Esophagus (tissue), 2 donors: ENCODE measurements around the gene SLC22A3. TPM values are rescaled to one million over a fixed set of nuclear protein-coding genes. Genes with fewer than 3 reads are reported as not detected.
"Not testable (repeated sequence)": the region's sequence is repeated elsewhere in the genome, so short reads cannot be mapped to it uniquely, and the experiment has no call there.

Experiments used
- H3K27ac ChIP-seq, 2 donors: one replicate each; pipeline ENCODE4 v1.5.1; 2013; ENCODE audit warnings: low read depth in 2 of 2, mild to moderate bottlenecking in 2 of 2, inconsistent platforms in 1 of 2, low read length in 1 of 2, moderate library complexity in 1 of 2
- H3K27me3 ChIP-seq, 2 donors: one replicate each; pipeline ENCODE4 v1.6.1; 2013; ENCODE audit warnings: low read length in 2 of 2, control low read depth in 1 of 2, mild to moderate bottlenecking in 1 of 2; ENCODE audit not compliant: insufficient read depth in 2 of 2, control insufficient read depth in 1 of 2
- H3K36me3 ChIP-seq, 2 donors: one replicate each; pipeline ENCODE4 v1.6.1; 2013; ENCODE audit warnings: low read length in 1 of 2; ENCODE audit not compliant: control insufficient read depth in 2 of 2, insufficient read depth in 2 of 2
- H3K4me1 ChIP-seq, 2 donors: one replicate each; pipeline ENCODE4 v1.6.1; 2013; ENCODE audit warnings: low read length in 1 of 2; ENCODE audit not compliant: control insufficient read depth in 2 of 2, insufficient read depth in 2 of 2
- H3K4me3 ChIP-seq, 2 donors: one replicate each; pipeline ENCODE4 v1.5.1; 2013; ENCODE audit warnings: low read length in 2 of 2, mild to moderate bottlenecking in 2 of 2, low read depth in 1 of 2, moderate library complexity in 1 of 2
- H3K9me3 ChIP-seq, 2 donors: one replicate each; pipeline ENCODE4 v1.6.1; 2013; ENCODE audit warnings: mild to moderate bottlenecking in 2 of 2, low read depth in 1 of 2, low read length in 1 of 2, moderate library complexity in 1 of 2; ENCODE audit not compliant: control insufficient read depth in 2 of 2, insufficient read depth in 1 of 2
- WGBS, 2 donors: extraction: QIAGEN DNeasy Blood & Tissue Kit; methylation state at CpG; one replicate each; pipeline ENCODE4 v1.1.7; 2013; 5-methylcytosine and 5-hydroxymethylcytosine counted together
- polyA plus RNA-seq, 2 donors: library from polyadenylated mRNA; stranded (reverse); fragments of 200-250 nt; gene quantifications; one replicate each; pipeline ENCODE4 v1.2.3, GENCODE V29; 2013
- donor health status: healthy with polysubstance abuse.
- donor health status: Bipolar disorder and iron deficiency.

Gene SLC22A3
- polyA plus RNA-seq, 2 donors, result 3.4 to 5.8 TPM

GRCh38 chr6:160442151-160442550 is 94.0 kb downstream of the SLC22A3 start:
- no peaks in the 10 kb centered on the region for H3K36me3 ChIP-seq

GRCh38 chr6:160445130-160445529 is 97.0 kb downstream of the SLC22A3 start:
- no peak overlapping the region for H3K27ac ChIP-seq
- WGBS, 2 donors, result 74 to 90% methylated on average over 2 of the region's 2 CpGs
- no peaks in the 10 kb centered on the region for H3K9me3 ChIP-seq
- H3K4me3 ChIP-seq, result no peak overlapping the region
- no peaks in the 10 kb centered on the region for H3K4me1 ChIP-seq
- no peaks in the 10 kb centered on the region for H3K36me3 ChIP-seq
- H3K27me3 ChIP-seq, result no peaks in the 10 kb centered on the region

More at GRCh38 chr6:160442151-160442550, 94.0 kb downstream of the SLC22A3 start:
- no peak overlapping the region for H3K27ac ChIP-seq
- no peaks in the 10 kb centered on the region for H3K27me3 ChIP-seq
- no peaks in the 10 kb centered on the region for H3K4me1 ChIP-seq
- no peaks in the 10 kb centered on the region for H3K9me3 ChIP-seq
- H3K4me3 ChIP-seq, result no peak overlapping the region
- 65 to 85% methylated on average over 5 of the region's 5 CpGs for WGBS, 2 donors

DNA sequence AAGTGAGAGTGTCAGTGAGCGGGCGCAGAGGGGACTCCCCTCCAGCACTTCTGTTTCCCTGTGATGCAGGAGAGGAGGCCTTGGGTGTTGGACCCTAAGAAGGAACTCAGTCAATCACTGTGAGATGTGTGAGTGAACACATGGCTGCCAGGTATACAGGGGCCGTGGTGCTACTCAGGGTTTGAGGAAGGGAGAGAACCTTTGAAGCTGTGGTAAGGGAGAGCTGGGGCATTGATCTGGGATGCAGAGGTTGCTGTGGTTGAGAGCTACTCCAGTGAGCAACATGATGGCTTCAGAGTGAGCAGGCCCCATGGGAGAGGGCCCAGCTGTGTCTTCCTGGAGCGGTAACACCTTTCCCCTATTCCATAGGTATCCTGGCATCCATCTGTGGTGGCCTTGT is 99.2 kb downstream of the SLC22A3 start:
- WGBS, 2 donors, result 90 to 95% methylated on average over 4 of the region's 4 CpGs

DNA sequence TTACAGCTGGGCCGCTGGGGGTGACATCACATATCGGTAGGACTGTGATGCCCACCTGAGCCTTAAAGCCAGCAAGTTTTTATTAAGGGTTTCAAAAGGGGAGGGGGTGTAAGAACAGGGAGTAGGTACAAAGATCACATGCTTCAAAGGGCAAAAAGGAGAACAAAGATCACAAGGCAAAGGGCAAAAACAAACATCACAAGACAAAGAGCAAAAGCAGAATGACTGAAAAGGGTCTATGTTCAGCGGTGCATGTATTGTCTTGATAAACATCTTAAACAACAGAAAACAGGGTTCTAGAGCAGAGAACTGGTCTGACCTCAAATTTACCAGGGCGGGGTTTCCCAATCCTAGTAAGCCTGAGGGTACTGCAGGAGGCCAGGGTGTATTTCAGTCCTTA is 101.6 kb downstream of the SLC22A3 start:
- H3K27me3 ChIP-seq, H3K4me3 ChIP-seq, H3K36me3 ChIP-seq, H3K27ac ChIP-seq, H3K9me3 ChIP-seq, H3K4me1 ChIP-seq: not testable (repeated sequence)
- 92 to 93% methylated on average over 4 of the region's 4 CpGs for WGBS, 2 donors

More for the DNA sequence above, 99.2 kb downstream of the SLC22A3 start:
- Histone ChIP-seq H3K9me3 (no peaks in the 10 kb centered on the region), H3K4me3 (no peak overlapping the region), H3K27me3 (no peaks in the 10 kb centered on the region), H3K27ac (no peak overlapping the region), H3K36me3 (no peaks in the 10 kb centered on the region), H3K4me1 (no peaks in the 10 kb centered on the region)

DNA sequence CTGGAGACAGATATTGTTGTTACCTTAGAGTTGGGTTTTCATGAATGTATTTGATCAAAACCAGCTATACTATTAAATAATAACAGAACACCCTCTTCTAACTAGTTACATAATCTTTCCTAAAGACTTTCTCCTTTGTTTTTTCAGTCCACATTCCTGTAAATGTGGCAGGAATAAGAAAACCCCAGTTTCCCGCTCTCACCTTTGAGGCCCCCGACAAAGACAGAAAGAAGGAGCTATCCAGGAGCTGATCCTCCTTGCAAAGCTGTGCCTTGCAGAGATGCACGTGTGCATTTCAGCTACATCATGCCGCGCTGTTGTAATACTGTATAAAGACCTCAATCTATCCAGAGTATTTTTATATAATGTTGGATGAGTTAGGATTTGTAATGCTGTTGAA is 102.7 kb downstream of the SLC22A3 start:
- Histone ChIP-seq H3K27ac (no peak overlapping the region), H3K4me3 (no peak overlapping the region), H3K36me3 (no peaks in the 10 kb centered on the region), H3K27me3 (no peaks in the 10 kb centered on the region), H3K4me1 (peaks cover 0 to 2% of the 10 kb centered on the region in 2 donors), H3K9me3 (no peaks in the 10 kb centered on the region)
- 91 to 93% methylated on average over 5 of the region's 5 CpGs for whole genome bisulfite sequencing, 2 donors

- WGBS, 2 donors, result 80 to 88% methylated on average over 6 of the region's 6 CpGs
- Histone ChIP-seq H3K27ac (no peak overlapping the region), H3K4me1 (peaks cover 2% of the 10 kb centered on the region in 2 donors), H3K9me3 (no peaks in the 10 kb centered on the region), H3K4me3 (no peak overlapping the region), H3K27me3 (no peaks in the 10 kb centered on the region), H3K36me3 (no peaks in the 10 kb centered on the region)
These were observed 106.1 kb downstream of the SLC22A3 start for GRCh38 chr6:160454303-160454702.

DNA sequence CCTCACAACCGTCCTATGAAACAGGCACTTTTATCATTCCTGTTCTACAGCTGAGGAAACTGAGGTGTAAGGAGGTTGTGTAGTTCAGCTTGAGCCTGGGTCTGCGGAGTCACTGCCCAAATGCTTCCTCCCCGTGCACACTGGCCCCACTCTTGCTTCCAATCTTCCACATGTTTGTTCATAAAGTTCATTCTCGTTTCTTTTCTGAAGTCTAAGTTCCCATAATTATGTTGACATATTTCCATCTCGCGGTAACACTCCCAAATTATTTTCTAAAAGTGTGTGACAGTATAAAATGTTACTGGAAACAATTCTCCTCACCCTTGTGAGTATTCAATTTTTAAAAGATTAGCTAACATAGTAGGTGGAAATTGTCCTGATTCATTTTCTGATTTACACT is 106.9 kb downstream of the SLC22A3 start:
- WGBS, 2 donors, result 56 to 63% methylated on average over 6 of the region's 6 CpGs
- H3K27me3 ChIP-seq, result no peaks in the 10 kb centered on the region
- no peak overlapping the region for H3K27ac ChIP-seq
- H3K9me3 ChIP-seq, result no peaks in the 10 kb centered on the region
- peaks cover 2% of the 10 kb centered on the region in 2 donors for H3K4me1 ChIP-seq
- H3K36me3 ChIP-seq, result no peaks in the 10 kb centered on the region
- no peak overlapping the region for H3K4me3 ChIP-seq

DNA sequence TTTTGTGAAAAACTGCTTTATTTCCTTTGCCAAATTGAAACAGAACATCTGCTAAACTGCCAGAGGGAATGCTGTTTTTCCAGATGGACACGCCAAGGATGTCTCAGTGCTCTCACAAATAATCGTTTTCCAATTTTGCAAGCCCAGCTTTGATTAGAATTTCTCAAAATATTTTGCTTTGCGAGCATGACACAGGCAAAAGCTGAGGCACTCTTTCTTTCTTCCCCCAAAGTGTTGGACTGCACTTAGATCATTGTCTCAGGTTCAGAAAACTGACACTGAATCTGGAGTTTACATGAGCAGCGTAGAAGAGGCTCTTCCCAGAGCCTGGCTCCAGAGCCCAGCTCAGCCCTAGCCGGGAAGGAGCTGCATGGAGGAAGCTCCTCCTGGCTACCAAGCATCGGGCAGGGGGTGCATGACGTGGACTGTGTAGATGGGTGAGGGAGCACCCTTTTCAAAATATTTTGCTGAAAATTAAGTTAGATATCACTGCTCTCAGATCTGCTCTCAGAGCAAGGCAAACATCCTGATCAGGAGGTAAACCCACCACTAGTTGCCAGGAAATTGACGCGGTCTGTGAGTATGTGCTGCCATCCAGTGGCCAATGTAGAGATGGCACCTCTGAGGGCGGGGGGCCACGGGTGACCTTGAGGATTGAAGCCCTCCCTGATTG is 107.5 kb downstream of the SLC22A3 start:
- H3K27me3 ChIP-seq, result no peaks in the 10 kb centered on the region
- no peak overlapping the region for H3K27ac ChIP-seq
- no peaks in the 10 kb centered on the region for H3K36me3 ChIP-seq
- H3K9me3 ChIP-seq, result no peaks in the 10 kb centered on the region
- H3K4me1 ChIP-seq, result peaks cover 2% of the 10 kb centered on the region in 2 donors
- no peak overlapping the region for H3K4me3 ChIP-seq
- 12 to 18% methylated on average over 11 of the region's 11 CpGs for WGBS, 2 donors

DNA sequence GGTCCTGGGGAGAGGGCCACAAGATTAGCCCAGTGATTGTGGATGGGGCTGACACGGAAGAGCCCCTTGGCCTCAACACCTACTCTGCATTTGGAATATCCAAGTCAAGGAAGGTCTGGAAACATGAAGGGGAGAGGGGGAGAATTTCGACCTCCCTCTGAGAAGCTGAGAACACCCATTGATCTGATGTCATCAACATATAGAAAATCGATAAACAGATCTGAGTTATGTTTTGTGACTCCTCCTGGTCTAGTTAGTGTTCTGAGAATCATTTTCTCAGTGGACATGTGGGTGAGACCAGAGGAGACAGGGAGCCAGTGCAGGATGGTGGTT is 108.0 kb downstream of the SLC22A3 start:
- no peak overlapping the region for H3K27ac ChIP-seq
- no peaks in the 10 kb centered on the region for H3K9me3 ChIP-seq
- H3K27me3 ChIP-seq, result no peaks in the 10 kb centered on the region
- no peaks in the 10 kb centered on the region for H3K36me3 ChIP-seq
- no peak overlapping the region for H3K4me3 ChIP-seq
- 32 to 37% methylated on average over 3 of the region's 3 CpGs for WGBS, 2 donors
- H3K4me1 ChIP-seq, result peaks cover 2% of the 10 kb centered on the region in 2 donors

GRCh38 chr6:160457823-160458222 is 109.6 kb downstream of the SLC22A3 start:
- WGBS, 2 donors, result 52 to 53% methylated on average over 4 of the region's 4 CpGs
- Histone ChIP-seq H3K9me3 (no peaks in the 10 kb centered on the region), H3K36me3 (no peaks in the 10 kb centered on the region), H3K27ac (no peak overlapping the region), H3K4me3 (no peak overlapping the region), H3K4me1 (peaks cover 2% of the 10 kb centered on the region in 2 donors), H3K27me3 (no peaks in the 10 kb centered on the region)
